GM19099 (cell line): Measurements from ENCODE around the gene SAMD10.
A peak's percentile ranks its signal among the peaks of the same experiment; 100 is the strongest.

Source experiments
- POLR2A ChIP-seq: IDR thresholded peaks from 3 replicates; pipeline ENCODE4 v1.6.1; 2011; ENCODE audit warnings: low read depth; ENCODE audit not compliant: insufficient read length; ENCODE audit errors: extremely low read depth

Gene SAMD10

DNA sequence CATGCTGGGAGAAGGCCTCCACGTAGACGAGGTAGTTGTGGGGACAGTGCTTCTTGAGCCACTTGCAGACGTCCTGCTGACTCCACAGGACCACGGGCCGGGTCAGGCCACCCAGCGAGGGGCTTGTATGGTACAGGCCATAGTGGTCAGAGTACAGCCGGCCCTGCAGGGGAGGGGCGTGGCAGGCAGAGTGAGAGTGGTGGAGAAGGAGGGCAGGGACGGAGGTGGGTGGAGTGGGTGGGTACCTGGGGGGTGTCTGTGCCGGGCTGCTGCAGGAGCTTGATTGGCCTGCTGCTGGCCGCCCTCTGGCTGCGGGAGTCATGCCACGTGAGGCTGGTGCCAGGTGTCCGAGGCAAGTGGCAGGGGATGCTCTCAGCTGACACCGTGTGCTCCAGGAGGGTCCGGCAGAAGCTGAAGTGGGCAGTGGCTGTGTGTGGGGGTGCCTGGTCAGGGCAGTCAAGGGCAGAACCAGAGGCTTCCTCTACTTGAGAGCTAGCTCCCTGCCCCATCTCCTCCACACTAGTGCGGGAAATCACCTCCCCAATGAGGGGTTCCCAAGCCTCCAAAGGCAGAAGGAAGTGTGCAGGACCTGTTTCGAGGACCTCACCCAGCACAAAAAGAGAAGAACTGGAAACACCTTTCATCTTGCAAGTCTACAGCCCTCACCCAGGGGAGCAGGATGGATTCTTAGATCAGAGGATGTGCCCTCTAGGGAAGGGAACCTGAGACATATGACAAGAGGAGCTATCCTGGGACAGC lies 2.3 kb downstream of the SAMD10 start:
- no peak for TF ChIP-seq POLR2A

DNA sequence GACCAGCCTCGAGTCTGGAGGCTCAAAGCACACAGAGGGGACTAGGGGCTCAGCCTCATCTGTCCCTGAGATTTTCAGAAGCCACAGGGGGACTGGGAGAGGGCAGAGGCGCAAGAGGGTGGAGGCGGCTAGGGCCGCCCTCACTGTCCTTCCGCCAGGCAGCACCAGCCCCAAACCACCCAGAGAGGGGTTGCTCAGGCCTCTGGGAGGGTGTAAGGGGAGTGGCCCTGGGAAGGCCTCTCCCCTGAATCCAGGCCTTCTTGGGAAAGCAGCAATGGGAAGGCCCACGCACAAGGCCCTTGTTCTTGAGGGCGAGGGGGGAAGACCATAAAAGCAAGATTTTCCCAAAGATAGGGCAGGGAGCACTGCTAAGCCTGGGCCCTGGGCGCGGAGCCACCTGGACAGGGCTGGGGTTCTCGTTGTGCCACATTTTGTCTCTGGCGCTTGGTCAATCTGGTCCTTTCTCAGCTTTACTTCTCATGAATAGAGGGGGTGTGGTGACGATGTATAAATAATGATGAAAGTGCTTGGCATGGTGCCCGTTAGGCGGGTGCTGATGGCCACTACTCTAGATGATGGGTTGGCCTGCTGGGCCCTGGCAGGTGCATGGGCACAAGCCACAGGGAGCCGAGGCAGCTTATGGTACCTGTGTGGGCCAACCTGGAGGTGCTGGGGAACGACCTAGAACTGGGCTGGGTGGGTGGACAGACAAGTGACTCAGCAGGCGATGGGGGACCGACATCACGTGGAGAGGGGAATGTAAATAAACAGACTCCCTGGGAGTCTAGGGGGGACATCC lies 4.8 kb downstream of the SAMD10 start:
- TF ChIP-seq POLR2A = no peak

DNA sequence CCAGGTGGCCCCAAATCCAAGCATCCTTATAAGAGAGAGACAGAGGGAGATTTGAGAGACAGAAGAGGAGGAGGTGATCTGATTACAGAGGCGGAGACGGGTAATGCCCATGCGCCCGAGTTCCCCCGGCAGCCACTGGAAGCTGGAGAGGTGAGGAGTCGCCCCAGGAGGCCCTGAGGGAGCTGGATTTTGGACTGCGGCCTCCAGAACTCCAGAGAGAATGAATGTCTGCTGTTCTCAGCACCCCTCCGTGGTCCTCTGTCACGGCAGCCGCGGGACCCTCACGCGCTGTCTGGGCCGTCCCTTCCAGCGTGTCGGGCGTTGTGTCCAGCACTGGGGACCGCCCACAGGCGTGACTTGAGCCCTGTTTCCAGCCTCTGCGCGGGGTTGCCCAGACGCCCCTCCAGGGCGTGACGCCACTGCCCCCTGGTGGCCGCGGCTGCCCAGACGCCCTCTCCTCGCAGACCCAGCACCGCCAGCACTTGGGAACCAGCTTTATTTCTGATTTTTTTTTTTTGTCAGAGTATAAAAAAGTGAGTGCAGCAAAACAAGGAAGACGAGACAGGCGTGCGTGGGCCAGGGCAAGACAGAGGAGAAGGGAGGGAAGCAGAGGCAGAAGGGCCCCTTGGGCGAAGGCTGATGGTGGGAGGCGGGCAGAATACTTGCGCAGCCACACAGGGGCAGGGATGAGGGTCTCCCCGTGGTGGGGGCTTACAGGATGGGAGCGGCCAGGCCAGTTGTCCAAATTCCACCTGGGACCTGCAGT lies 5.6 kb downstream of the SAMD10 start:
- no peak for TF ChIP-seq POLR2A

DNA sequence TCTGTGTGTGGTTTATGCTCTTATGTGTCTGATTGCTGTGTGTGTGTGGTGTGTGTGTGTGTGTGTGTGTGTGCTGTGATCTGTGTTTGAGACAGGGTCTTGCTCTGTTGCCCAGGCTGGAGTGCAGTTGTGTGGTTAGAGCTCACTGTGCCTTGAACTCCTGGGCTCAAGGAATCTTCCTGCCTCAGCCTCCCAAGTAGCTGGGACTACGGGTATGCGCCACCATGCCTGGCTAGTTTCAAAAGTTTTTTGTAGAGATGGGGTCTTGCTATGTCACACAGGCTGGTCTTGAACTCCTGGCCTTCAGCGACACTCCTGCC lies 6.3 kb downstream of the SAMD10 start:
- no peak for TF ChIP-seq POLR2A

DNA sequence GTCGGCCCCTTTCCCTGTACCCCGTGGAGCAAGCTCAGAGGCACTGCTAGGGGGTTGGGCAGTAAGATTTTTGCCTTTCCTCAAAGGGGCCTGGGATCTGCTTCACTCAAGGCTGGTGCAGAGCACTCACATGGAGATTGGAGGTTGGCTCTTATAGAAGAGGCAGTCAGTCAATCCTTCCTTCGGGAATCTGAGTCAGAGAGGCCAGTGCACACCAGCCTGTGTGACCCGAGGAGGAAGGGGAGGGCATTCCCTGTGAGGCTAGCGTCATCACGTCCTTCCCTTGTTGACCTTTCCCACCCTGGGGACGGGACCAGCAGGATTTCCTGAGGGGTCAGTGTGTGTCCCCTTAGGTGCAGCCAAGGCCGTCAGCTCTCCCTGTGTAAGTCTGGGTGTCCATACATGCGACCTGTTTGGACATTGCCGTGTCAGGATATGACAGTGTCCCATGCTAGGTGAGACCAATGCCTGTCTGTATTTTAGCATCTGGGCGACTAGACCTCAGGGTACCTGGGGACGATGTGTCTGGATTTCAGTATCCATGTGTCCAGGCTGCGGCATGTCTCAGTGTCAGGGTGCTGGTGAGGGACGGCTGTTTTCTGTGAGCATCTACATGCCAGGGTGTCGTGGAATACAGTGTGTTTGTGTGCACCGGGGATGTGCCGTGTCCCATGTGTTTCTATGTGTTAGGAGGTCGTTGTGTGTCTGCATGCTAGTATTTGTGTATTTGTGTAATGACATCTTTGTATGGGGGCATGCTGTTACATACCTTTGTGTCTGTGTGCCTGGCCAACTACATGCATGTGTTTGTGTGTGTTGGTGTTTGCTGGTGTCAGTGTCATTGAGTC lies 6.9 kb downstream of the SAMD10 start:
- no peak for TF ChIP-seq POLR2A

DNA sequence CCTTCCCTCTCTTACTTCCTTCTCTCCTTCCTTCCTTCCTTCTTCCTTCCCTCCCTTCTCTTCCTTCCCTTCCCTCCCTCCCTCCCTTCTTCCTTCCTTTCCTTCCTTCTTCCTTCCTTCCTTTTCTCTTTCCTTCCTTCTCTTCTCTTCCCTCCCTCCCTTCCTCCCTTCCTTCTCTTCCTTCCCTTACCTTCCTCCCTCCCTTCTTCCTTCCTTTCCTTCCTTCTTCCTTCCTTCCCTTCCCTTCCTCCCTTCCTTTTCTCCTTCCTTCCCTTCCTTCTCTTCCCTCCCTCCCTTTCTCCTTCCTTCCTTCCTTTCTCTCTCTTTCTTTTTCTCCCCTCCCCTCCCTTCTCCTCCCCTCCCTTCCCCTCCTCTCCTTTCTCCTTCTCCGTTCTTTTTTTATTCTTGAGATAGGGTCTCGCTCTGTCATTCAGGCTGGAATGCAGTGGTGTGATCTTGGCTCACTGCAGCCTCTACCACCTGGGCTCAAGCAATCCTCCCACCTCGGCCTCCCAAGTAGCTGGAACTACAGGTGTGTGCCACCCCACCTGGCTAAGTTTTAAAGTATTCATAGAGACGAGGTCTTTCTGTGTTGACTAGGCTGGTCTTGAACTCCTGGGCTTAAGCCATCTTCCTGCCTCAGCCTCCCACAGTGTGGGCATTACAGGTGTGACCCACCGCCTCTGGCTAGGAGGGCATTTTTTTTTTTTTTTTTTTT lies 8.6 kb downstream of the SAMD10 start:
- no peak for TF ChIP-seq POLR2A

DNA sequence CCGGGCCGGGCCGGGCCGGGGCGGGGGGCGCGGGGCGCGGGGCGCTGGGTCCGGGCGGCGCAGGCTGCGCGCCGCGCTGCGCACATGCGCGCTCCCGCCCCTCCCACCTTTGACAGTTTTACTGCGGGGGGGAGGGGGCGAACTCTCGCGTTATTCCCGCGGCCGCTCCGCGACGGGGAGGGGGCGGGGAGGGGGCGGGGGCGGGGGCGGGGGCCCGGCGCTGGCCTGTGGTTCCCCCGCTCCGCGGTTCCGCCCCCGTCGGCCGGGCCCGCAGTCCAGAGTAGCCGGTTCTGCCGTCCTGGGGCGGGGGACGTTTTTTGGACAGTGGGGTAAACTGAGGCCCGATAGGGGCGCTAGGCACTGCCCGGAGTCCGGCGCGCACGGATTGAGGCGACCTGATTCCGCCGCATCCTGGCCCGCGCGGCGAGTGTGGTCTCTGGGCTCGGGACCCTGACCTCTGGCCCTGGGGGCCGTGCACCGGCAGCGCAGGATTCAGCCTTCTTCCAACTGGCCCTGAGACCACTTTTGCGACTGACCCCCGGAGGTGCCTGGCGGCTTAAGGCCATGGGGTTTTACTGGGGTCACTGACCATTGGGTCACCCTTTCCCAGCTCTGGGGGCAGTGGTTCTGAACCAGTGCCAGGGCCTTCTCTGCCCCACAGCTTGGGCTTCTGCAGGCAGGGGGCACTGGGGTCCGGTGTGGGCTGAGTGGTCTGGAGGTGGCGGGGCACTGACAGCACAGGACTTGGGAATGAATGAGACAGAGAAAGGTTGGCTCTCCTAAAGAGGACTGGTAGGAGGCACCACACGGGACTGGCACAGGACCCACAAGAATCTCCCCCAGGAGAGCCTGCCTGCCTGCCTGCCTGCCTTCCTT lies 9.4 kb downstream of the SAMD10 start, which contains the start of gene ZNF512B:
Gene ZNF512B, minus strand, starts transcription at position 93 of the 876 bp plus-strand sequence. CDS start 1,980 bp downstream, outside the sequence.
- peak; percentile 48 for TF ChIP-seq POLR2A

DNA sequence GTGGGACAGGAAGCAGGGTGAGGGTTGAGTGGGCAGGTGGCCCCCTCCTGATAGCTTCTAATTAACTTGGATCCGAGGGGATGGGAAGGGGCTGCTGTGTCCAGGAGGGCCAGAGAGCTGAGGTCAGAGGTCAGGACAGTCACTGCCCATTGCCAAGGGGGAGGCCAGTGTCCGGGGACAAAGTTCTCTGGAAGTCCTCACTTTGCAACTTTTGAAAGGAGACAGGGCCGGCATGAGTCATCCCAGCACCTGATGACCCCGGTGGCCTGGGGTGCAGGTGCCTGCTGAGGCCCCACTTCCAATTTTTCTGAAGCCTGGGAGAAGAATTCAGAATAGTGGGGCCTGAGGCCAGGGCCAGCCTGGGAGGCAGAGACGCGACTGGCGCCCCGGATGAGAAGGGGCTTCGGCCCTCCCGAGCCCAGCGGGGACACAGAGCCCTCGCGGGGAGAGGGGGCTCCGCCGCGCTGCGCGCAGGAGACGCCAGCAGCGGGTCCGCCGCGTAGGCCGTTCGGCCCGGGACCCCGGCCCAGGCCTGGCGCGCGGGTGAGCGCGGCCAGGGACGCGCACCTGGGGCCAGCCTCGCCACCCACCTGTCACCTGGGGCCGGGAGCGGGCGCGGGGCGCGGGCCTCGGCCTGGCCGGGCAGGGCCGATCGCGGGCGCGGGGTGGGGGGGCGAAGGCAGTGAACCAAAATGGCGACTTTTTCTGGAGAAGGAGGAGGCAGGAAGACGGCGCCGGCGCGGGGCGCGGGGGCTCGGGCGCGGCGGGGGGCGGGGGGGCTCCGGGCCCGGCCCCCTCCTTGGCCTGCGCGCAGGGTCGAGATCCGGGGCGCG lies 10.3 kb downstream of the SAMD10 start:
- no peak for TF ChIP-seq POLR2A

DNA sequence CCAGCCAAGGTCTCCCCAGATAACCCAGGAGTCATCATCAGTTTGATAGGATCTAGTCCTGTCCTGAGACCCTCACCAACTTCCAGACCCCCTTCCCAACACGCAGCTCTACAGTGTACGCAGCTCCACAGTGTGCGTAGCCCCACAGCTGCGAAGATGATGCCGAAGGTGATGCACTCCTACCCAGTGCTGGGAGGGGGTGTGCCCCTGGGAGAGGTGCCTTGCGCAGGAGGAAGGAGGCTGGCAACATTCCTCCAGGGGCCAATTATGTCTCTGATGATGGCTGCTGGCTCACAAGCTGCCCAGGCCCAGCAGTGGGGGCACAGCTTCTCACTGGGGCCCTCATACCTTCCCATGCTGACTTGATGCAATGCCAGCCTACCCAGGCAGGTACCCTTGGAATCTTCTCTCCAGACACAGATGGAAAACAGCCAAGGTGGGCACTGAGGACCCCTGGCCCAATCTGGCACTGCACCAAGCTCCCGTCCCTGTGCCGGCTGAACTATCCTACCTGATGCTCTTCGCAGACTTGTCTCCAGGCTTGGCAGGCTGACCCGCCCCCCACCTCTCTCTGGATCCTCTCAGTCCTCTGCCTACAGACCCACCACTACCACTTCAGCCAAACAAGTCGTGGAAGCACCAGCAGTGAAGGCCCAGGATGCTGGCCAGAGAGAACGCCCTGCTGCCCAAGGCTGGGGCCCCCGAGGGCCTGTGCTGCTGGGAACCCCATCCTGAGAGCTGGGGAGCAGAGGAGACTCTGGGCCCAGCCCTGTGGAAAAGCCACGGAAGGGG lies 11.1 kb downstream of the SAMD10 start:
- TF ChIP-seq POLR2A = no peak

DNA sequence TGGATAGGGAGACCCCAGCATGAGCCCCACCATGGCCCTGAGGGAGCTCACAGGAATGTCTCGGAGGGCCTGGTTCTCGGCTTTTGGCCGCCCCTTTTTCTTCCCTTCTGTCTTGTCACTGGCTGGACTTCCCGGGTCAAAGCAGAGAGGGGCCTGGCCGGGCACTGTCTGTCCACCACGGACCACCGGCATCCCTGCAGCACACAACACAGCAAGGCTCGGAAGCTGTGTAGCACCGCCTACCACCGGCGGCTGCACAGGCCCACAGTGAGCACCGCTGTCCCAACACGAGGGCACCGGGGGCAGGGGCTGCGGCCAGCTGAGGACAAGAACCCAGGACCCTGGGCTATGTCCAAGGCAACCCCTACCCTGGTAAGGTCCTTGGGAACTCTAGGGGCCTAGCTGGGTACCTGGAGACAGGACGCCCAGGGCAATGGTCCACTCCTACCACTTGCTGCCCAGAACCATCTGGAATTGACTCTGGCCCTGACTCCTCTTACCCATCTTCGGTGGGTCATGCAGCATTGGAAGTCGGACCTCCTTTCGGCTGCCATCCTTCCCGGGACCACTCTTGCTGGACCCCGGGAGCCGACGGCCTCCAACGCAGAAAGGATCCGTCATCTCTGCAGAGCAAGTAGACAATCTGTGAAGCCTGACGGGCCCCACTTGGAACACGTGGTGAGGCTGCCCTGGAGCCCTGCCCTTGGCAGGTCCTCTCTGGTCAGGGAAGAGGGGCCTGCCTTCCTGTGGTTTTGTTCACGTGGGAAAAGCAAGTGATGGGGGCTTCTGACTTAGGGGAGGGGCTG lies 11.9 kb downstream of the SAMD10 start:
- TF ChIP-seq POLR2A = no peak

DNA sequence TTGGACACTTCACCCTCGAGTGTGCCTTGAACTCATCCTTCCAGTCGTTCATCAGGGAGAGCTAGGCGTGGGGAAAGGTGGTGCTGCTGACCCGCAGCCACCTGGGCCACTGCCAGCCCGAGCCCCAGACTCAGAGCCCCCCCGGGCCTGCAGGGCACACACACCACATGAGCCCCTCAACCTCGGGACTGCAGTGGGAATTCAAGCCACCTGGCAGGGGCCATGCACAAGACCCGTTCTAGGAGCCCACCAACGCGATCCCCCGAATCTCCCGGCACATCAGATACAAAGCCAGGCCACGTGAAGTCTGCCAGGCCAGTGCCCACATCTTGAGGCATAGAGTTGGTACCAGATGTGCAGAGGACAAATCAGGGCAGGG lies 12.5 kb downstream of the SAMD10 start:
- no peak for TF ChIP-seq POLR2A
